Transverse colon (tissue), 4 donors: ENCODE results near the gene KIFC3. TPM values are rescaled to one million over a fixed set of nuclear protein-coding genes. Genes with fewer than 3 reads are reported as not detected.

ENCODE experiments used
- DNase-seq: peaks from one replicate; pipeline ENCODE4 v3.0.0-alpha.2; 2019
- H3K27ac ChIP-seq, 4 donors: fragments of 200-600 bp; sonication (generic); 2 replicates each; pipeline ENCODE4 v1.5.1; 2016 to 2018; ENCODE audit warnings: inconsistent platforms in 4 of 4
- H3K27me3 ChIP-seq: fragments of 200-600 bp; sonication (generic); 2 replicates; pipeline ENCODE4 v1.5.1; 2017; ENCODE audit warnings: inconsistent platforms
- H3K36me3 ChIP-seq, 4 donors: fragments of 200-600 bp; sonication (generic); 2 replicates each; pipeline ENCODE4 v1.5.1; 2017 to 2019; ENCODE audit warnings: inconsistent platforms in 4 of 4
- H3K4me1 ChIP-seq, 4 donors: fragments of 200-600 bp; sonication (generic); 2 replicates each; pipeline ENCODE4 v1.5.1; 2017 to 2020; ENCODE audit warnings: inconsistent platforms in 4 of 4
- H3K4me3 ChIP-seq, 4 donors: fragments of 200-600 bp; sonication (generic); 1 replicate in 1 of 4; 2 replicates in 3 of 4; pipeline versions ENCODE4 v1.5.1 to v1.6.1; 2017 to 2019; ENCODE audit warnings: inconsistent platforms in 4 of 4
- H3K9me3 ChIP-seq, 2 donors: fragments of 200-600 bp; sonication (generic); 2 replicates each; pipeline ENCODE4 v1.5.1; 2017 to 2019; ENCODE audit warnings: inconsistent platforms in 2 of 2
- CTCF ChIP-seq, 5 experiments: fragments of 200-600 bp in 3 of 5; fragments of 450-650 bp in 2 of 5; sonication (generic) in 3 of 5; IDR thresholded peaks; 1 replicate in 2 of 5; 2 replicates in 3 of 5; pipeline ENCODE4 v1.5.1; 2016 to 2017; ENCODE audit warnings: antibody characterized with exemption in 5 of 5, inconsistent platforms in 3 of 5, mild to moderate bottlenecking in 2 of 5, moderate library complexity in 1 of 5
- EP300 ChIP-seq: sonication (generic); formaldehyde crosslinking; IDR thresholded peaks from one replicate; pipeline ENCODE4 v1.6.1; 2017; ENCODE audit warnings: antibody characterized with exemption, low read depth
- POLR2A ChIP-seq: fragments of 450-650 bp; IDR thresholded peaks from one replicate; pipeline ENCODE4 v1.6.1; 2016; ENCODE audit warnings: antibody characterized with exemption, mild to moderate bottlenecking, moderate library complexity
- POLR2AphosphoS5 ChIP-seq, 3 donors: sonication (generic); formaldehyde crosslinking; IDR thresholded peaks; one replicate each; pipeline ENCODE4 v1.6.1; 2016; ENCODE audit warnings: antibody characterized with exemption in 3 of 3
- WGBS, 2 donors: methylation state at CpG; one replicate each; pipeline ENCODE4 v1.1.5; 2018; ENCODE audit warnings: low coverage in 1 of 2; 5-methylcytosine and 5-hydroxymethylcytosine counted together
- in situ Hi-C, 4 donors: fragments of 200-750 bp; cut with MboI; loops; one replicate each; pipeline versions ENCODE4 v1.15.0 to v1.15.1; 2017; ENCODE audit warnings: low sequenced_read_pairs in 3 of 4, low pct_ligation_motif_present in 1 of 4, low pct_unique_long_range_greater_than_20kb in 1 of 4
- intact Hi-C: fragments of 100-400 bp; cut with DNase I; formaldehyde crosslinking; loops from one replicate; pipeline ENCODE4 v1.15.1; 2023; ENCODE audit warnings: low total_unique reads
- total RNA-seq, 4 donors: library from RNA; depleted of rRNA; stranded (reverse); fragments of >200 nt; gene quantifications; one replicate each; pipeline ENCODE4 v1.1.0, GENCODE V29; 2016

Gene KIFC3
- total RNA-seq, 4 donors from 2014 or later, result 5.2 to 46.8 (median 13.5) TPM

GRCh38 chr16:57752203-57752580 is 50.1 kb downstream of the KIFC3 start:
- in situ Hi-C loops, result loop anchor here in 3 of 4 donors (25.0 kb wide), 1 partner anchor 260 kb away; the partner anchor contains the start of genes USB1 (in 3 of the 3) and ZNF319 (in 3 of the 3)
- intact Hi-C loops, result loop anchor here (10.0 kb wide), 1 partner anchor 263 kb away; no protein-coding TSS in a partner anchor
- no CpG with 5 or more reads among the region's 6 CpGs for WGBS, 2 donors
- no peaks in the 10 kb centered on the region for H3K36me3 ChIP-seq
- H3K9me3 ChIP-seq, result no peaks in the 10 kb centered on the region
- H3K4me1 ChIP-seq, result no peaks in the 10 kb centered on the region
- TF ChIP-seq CTCF (IDR thresholded peaks at IDR 0.05), result no peak
- no peak for TF ChIP-seq POLR2AphosphoS5 (IDR thresholded peaks at IDR 0.05)
- TF ChIP-seq EP300, result no peak
- no peak for TF ChIP-seq POLR2A
- H3K27ac ChIP-seq, result no peak overlapping the region
- DNase-seq, result no peak
- H3K4me3 ChIP-seq, result no peak overlapping the region
- H3K27me3 ChIP-seq, result no peaks in the 10 kb centered on the region

GRCh38 chr16:57751539-57752202 is 50.6 kb downstream of the KIFC3 start:
- Histone ChIP-seq H3K4me3 (no peak overlapping the region), H3K36me3 (no peaks in the 10 kb centered on the region), H3K27ac (no peak overlapping the region), H3K27me3 (no peaks in the 10 kb centered on the region), H3K9me3 (no peaks in the 10 kb centered on the region), H3K4me1 (no peaks in the 10 kb centered on the region)
- in situ Hi-C loops, result loop anchor here in 3 of 4 donors (25.0 kb wide), 1 partner anchor 261 kb away; the partner anchor contains the start of genes USB1 (in 3 of the 3) and ZNF319 (in 3 of the 3)
- no peak for DNase-seq
- WGBS, 2 donors, result 92% methylated on average over 25 of the region's 26 CpGs; no CpG with 5 or more reads in 1 of the 2 donors
- no peak for TF ChIP-seq POLR2AphosphoS5 (IDR thresholded peaks at IDR 0.05)
- TF ChIP-seq EP300, result no peak
- no peak for TF ChIP-seq CTCF (IDR thresholded peaks at IDR 0.05)
- no peak for TF ChIP-seq POLR2A
- intact Hi-C loops, result loop anchor here (10.0 kb wide), 1 partner anchor 263 kb away; no protein-coding TSS in a partner anchor

GRCh38 chr16:57750796-57751538 is 51.3 kb downstream of the KIFC3 start:
- Histone ChIP-seq H3K27me3 (no peaks in the 10 kb centered on the region), H3K4me1 (no peaks in the 10 kb centered on the region), H3K36me3 (no peaks in the 10 kb centered on the region), H3K9me3 (no peaks in the 10 kb centered on the region), H3K27ac (no peak overlapping the region), H3K4me3 (no peak overlapping the region)
- intact Hi-C loops, result loop anchor here (10.0 kb wide), 1 partner anchor 264 kb away; no protein-coding TSS in a partner anchor
- in situ Hi-C loops, result loop anchor here in 3 of 4 donors (25.0 kb wide), 1 partner anchor 261 kb away; the partner anchor contains the start of genes USB1 (in 3 of the 3) and ZNF319 (in 3 of the 3)
- no peak for DNase-seq
- no peak for TF ChIP-seq CTCF (IDR thresholded peaks at IDR 0.05)
- no peak for TF ChIP-seq POLR2A
- no peak for TF ChIP-seq POLR2AphosphoS5 (IDR thresholded peaks at IDR 0.05)
- no peak for TF ChIP-seq EP300
- WGBS, 2 donors, result 91 to 96% methylated on average over 4 to 23 of the region's 24 CpGs
